Measurements from ENCODE around the gene EPB42.
"Not testable (repeated sequence)": the region's sequence is repeated elsewhere in the genome, so short reads cannot be mapped to it uniquely, and the experiment has no call there.

The EPB42 gene

GRCh38 chr15:43184407-43185124 lies 36.3 kb downstream of the EPB42 start:
- Histone ChIP-seq H3K4me1 (ENCODE audit: low read length) (peaks cover 5% of the 10 kb centered on the region), H3K9ac (ENCODE audit: low read length) (no peak overlapping the region), H3K4me2 (ENCODE audit: low read length) (no peak overlapping the region), H3K36me3 (replicated peaks; ENCODE audit: low read depth, low read length) (peaks cover 13% of the 10 kb centered on the region), H3K9me3 (ENCODE audit: insufficient read depth, low read length) (no peaks in the 10 kb centered on the region), H3K79me2 (ENCODE audit: low read length) (peaks cover 11% of the 10 kb centered on the region), H2AFZ (ENCODE audit: low read depth, low read length) (no peak overlapping the region), H3K4me3 (ENCODE audit: low read length) (peak overlapping the region; percentile 90; the same call in 1 of the 2 replicates), H4K20me1 (ENCODE audit: insufficient read depth, low read length) (no peaks in the 10 kb centered on the region), H3K27ac (ENCODE audit: low read length) (peak overlapping the region; percentile 28), H3K27me3 (ENCODE audit: low read depth, low read length) (no peaks in the 10 kb centered on the region)
- TF ChIP-seq CTCF (IDR thresholded peaks at IDR 0.05; ENCODE audit: low read depth, low read length) (no peak), EZH2phosphoT487 (IDR thresholded peaks at IDR 0.05; ENCODE audit: low read depth) (no peak)

DNA sequence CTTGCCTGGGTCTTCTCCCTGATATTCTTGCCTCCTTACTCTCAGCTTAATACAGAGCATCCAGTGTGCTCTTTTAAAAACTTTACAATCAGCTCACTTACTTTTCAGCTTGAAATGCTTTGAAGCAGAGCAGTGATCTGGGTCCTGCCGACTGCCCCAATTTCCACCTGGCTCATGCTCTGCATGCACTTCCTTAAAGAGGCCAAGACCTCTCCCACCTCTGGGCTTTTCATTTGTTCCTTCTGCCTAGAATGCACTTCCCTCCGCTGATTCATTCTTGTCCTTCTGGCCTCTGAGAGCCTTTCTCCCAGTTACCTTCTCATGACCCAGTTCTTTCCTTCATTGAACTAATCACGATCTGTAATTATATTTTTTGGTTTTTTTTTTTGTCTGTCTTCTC lies 37.5 kb downstream of the EPB42 start:
- Histone ChIP-seq H3K4me2 (ENCODE audit: low read length) (no peak overlapping the region), H3K4me1 (ENCODE audit: low read length) (peaks cover 5% of the 10 kb centered on the region), H3K9ac (ENCODE audit: low read length) (no peak overlapping the region), H3K4me3 (ENCODE audit: low read length) (no peak overlapping the region), H3K27ac (ENCODE audit: low read length) (no peak overlapping the region), H3K27me3 (ENCODE audit: low read depth, low read length) (no peaks in the 10 kb centered on the region), H4K20me1 (ENCODE audit: insufficient read depth, low read length) (no peaks in the 10 kb centered on the region), H2AFZ (ENCODE audit: low read depth, low read length) (no peak overlapping the region), H3K9me3 (ENCODE audit: insufficient read depth, low read length) (no peaks in the 10 kb centered on the region), H3K36me3 (replicated peaks; ENCODE audit: low read depth, low read length) (peaks cover 21% of the 10 kb centered on the region), H3K79me2 (ENCODE audit: low read length) (peaks cover 11% of the 10 kb centered on the region)
- TF ChIP-seq CTCF (IDR thresholded peaks at IDR 0.05; ENCODE audit: low read depth, low read length): no peak
- TF ChIP-seq EZH2phosphoT487 (IDR thresholded peaks at IDR 0.05; ENCODE audit: low read depth): no peak

DNA sequence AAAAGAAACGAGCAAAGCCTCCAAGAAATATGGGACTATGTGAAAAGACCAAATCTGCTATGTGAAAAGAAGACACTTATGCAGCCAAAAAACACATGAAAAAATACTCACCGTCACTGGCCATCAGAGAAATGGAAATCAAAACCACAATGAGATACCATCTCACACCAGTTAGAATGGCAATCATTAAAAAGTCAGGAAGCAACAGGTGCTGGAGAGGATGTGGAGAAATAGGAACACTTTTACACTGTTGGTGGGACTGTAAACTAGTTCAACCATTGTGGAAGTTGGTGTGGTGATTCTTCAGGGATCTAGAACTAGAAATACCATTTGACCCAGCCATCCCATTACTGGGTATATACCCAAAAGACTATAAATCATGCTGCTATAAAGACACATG lies 43.7 kb downstream of the EPB42 start:
- H3K9me3 ChIP-seq (ENCODE audit: insufficient read depth, low read length); H3K27me3 ChIP-seq (ENCODE audit: low read depth, low read length); H4K20me1 ChIP-seq (ENCODE audit: insufficient read depth, low read length); H3K4me3 ChIP-seq (ENCODE audit: low read length); H3K27ac ChIP-seq (ENCODE audit: low read length); H2AFZ ChIP-seq (ENCODE audit: low read depth, low read length); H3K79me2 ChIP-seq (ENCODE audit: low read length); H3K4me2 ChIP-seq (ENCODE audit: low read length); H3K9ac ChIP-seq (ENCODE audit: low read length); H3K4me1 ChIP-seq (ENCODE audit: low read length): not testable (repeated sequence)
- peaks cover 37% of the 10 kb centered on the region for H3K36me3 ChIP-seq (replicated peaks; ENCODE audit: low read depth, low read length)

DNA sequence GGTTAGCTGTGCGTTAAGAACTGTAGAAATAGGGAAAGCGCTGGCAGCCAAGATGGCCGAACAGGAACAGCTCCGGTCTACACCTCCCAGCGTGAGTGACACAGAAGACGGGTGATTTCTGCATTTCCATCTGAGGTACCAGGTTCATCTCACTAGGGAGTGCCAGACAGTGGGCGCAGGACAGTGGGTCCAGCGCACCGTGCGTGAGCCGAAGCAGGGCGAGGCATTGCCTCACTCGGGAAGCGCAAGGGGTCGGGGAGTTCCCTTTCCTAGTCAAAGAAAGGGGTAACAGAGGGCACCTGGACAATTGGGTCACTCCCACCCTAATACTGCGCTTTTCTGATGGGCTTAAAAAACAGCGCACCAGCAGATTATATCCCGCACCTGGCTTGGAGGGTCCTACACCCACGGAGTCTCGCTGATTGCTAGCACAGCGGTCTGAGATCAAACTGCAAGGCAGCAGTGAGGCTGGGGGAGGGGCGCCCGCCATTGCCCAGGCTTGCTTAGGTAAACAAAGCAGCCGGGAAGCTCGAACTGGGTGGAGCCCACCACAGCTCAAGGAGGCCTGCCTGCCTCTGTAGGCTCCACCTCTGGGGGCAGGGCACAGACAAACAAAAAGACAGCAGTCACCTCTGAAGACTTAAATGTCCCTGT lies 45.0 kb downstream of the EPB42 start:
- not testable (repeated sequence) for H3K27me3 ChIP-seq (ENCODE audit: low read depth, low read length); H3K9me3 ChIP-seq (ENCODE audit: insufficient read depth, low read length); H3K4me1 ChIP-seq (ENCODE audit: low read length); H3K79me2 ChIP-seq (ENCODE audit: low read length); H4K20me1 ChIP-seq (ENCODE audit: insufficient read depth, low read length); H3K9ac ChIP-seq (ENCODE audit: low read length); H2AFZ ChIP-seq (ENCODE audit: low read depth, low read length); H3K27ac ChIP-seq (ENCODE audit: low read length); H3K4me3 ChIP-seq (ENCODE audit: low read length); H3K4me2 ChIP-seq (ENCODE audit: low read length)
- H3K36me3 ChIP-seq (replicated peaks; ENCODE audit: low read depth, low read length): peaks cover 41% of the 10 kb centered on the region

DNA sequence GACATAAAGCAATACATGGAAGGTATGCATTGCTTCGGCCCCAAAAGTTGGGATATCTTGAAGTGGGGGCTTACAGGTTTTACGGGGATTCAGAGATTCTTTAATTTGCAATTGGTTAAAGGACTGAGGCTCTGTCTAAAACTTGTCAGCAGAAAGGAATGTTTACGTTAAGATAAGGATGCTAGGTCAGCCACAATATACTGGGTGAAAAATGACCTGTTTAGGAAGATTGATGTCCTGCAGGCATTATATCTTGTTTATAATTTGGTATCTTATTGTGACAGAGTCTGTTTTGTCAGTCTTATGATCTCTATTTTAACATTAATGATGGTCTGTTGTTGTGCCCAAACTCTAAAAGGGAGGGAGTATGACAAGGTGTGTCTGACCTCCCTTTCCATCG lies 50.9 kb downstream of the EPB42 start:
- no peaks in the 10 kb centered on the region for H3K9me3 ChIP-seq (ENCODE audit: insufficient read depth, low read length)
- H3K27ac ChIP-seq (ENCODE audit: low read length): no peak overlapping the region
- H3K27me3 ChIP-seq (ENCODE audit: low read depth, low read length): no peaks in the 10 kb centered on the region
- no peak overlapping the region for H3K4me3 ChIP-seq (ENCODE audit: low read length)
- no peak for TF ChIP-seq CTCF (IDR thresholded peaks at IDR 0.05; ENCODE audit: low read depth, low read length)
- TF ChIP-seq EZH2phosphoT487 (IDR thresholded peaks at IDR 0.05; ENCODE audit: low read depth): no peak
- H3K36me3 ChIP-seq (replicated peaks; ENCODE audit: low read depth, low read length): peaks cover 55% of the 10 kb centered on the region
- H3K4me1 ChIP-seq (ENCODE audit: low read length): no peaks in the 10 kb centered on the region
- H3K79me2 ChIP-seq (ENCODE audit: low read length): no peaks in the 10 kb centered on the region
- H2AFZ ChIP-seq (ENCODE audit: low read depth, low read length): no peak overlapping the region
- H4K20me1 ChIP-seq (ENCODE audit: insufficient read depth, low read length): no peaks in the 10 kb centered on the region
- no peak overlapping the region for H3K4me2 ChIP-seq (ENCODE audit: low read length)
- H3K9ac ChIP-seq (ENCODE audit: low read length): no peak overlapping the region

All from OCI-LY3 (cell line).